A204.1 (cell line): ENCODE measurements around the gene LCOR.

Source experiments
- FAIRE-seq: peaks from 2 replicates; lab custom pipeline; 2012; peaks lifted over from hg19 to GRCh38; lab: Jason Lieb, UNC

LCOR gene

GRCh38 chr10:96890172-96890513 is 58.0 kb downstream of the LCOR start:
- no peak for FAIRE-seq

DNA sequence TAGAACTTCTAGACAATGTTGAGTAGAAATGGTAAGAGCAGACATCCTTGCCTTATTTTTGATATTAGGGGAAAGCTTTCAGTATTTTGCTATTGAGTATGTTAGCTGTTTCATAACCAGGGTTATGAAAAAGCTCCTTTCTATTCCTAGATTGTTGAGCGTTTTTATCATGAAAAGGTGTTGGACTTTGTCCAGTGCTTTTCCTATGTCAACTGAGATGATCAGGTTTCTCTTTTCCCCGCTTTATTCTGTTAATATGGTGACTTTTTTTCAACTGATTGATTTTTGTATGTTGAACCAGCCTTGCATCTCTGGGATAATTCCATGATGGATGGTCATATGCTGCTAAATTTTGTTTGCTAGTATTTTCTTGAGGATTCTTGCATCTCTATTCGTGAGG is 58.5 kb downstream of the LCOR start:
- no peak for FAIRE-seq

DNA sequence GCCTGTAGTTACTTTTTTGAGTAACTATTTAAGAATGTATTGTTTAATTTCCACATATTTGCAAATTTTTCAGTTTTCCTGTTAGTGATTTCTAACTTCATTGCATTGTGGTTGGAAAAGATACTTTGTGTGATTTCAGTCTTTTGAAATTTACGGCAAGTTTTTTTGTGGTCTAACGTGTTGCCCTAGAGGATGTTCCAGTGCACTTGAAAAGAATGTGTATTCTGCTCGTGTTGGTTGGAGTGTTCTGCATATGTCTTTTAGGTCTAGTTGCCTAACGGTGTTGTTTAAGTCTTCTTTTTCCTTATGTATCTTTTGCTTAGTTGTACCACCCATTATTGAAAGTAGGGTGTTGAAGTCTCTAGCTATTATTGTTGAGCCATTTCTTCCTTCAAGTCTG is 59.7 kb downstream of the LCOR start:
- FAIRE-seq = no peak

GRCh38 chr10:96895662-96896424 is 63.7 kb downstream of the LCOR start:
- no peak for FAIRE-seq

DNA sequence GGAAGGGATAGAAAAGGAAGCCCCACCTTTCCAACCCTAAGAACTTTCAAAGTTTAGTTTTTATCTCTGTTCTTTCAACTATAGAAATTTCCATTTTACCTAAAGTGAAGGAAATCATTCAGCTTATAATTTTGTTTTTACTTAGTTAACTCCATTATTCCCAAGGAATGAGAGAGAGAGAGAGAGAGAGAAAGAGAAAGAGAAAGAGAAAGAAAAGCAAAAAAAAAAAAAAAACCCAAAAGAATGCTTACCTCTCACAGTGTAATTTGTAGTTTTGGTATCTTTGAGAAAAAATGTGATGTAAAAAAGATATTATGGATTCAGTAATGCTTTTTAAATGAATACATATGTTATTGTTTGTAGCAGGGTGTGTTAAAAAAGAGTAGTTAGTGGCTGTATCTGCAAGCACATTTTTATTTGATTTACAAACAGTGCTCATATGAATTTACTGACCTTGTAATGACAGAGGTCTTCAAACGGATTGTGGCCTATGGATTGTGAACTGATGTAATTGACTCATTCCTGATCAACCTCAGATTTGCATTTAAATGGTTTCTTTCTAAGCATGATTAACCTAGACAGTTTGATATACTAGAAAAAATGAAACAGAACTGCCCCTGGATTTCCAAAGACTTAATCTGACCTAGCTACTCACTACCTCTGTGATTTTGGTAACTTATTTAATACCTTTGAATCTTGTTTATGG is 64.9 kb downstream of the LCOR start:
- FAIRE-seq = peak; percentile 75

DNA sequence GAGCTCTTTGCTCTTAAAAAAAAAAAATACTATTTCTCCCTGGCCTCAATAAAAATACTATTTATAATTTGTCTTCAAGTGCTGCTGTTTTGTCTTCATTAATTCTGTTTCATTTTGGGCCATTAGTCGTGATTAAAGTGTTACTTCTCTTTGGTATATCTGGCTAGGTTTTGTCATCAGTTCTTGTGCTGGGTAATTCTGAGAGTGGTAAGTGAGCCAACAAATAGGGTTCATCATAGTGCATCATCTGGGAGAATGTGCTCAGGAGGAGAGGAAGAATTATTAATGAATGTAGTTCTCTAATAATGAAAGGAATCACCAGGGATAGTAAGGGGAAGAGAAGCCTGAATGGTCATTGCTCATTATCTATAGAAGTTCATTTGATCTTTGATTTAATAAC is 70.0 kb downstream of the LCOR start:
- FAIRE-seq = no peak

GRCh38 chr10:96902731-96903358 is 70.7 kb downstream of the LCOR start:
- no peak for FAIRE-seq

DNA sequence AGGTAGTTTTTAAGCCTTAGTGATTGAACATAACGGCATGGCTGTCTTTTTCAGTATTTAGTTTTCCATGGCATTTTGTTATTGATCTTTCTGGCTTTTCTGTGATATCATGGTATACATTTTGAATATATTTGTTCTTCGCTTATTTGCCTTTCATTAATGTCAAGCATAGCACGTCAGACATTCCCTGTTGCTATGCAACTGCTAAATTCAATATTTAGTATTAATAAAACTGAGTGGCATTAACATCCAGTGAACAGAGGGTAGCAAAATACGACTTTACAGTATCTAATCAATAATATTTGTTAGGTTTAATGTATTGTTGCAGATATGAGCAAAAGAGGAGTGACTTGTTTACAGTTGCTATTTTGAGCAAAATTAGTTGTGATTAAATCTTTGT is 72.5 kb downstream of the LCOR start:
- FAIRE-seq = no peak

DNA sequence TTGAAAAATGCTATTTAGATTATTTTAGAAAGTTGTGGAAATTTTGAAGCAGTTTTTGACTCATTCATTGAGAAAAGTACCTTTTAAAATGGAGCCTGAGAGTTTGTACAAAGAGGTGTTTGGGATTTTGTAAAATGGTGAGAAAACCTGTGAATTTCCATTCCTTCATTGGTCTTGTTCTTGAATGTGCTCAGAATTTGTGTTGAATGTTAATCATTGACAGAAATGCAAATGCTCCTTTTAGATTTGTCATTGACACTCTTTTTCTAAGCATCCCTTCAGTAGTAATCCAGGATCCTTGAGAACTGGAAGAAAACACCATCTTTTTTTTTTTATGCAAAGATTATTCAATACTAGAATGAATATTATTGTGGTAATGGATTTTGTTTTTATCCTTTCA is 74.8 kb downstream of the LCOR start:
- FAIRE-seq = peak; percentile 58

DNA sequence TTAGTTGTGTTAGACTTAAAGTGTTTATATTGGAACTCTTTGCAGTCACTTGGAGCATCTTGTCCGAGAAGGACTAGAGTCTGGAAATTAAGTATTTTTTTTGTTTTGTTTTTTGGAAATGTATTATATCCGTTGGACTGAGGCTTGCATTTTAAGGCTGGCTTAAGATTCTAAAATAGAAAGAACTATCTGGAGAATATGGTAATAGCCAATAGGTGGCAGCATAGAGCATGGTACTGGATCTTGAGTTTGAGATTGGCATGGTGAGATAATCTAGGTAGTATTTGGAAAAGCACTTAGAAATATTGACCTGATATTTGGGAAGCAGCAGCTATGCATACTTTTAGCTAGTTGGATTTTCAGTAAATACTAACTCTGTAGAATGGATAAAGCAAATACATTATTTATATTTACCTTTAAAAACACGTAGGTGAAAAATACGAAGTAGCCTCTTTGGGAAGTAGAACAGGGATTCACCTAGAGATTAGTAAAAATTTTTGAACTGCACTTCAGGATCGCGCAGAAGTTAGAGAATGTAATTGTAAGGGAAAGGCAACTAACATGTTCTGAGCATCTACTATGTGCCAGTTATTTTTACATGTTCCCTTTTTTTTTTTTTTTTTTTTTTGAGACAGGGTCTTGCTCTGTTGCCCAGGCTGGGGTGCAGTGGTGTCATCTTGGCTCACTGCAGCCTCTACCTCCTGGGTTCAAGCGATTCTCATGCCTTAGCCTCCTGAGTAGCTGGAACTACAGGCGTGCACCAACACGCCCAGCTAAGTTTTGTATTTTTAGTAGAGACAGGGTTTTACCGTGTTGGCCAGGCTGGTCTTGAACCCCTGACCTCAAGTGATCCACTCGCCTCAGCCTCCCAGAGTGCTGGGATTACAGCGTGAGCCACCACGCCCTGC is 78.6 kb downstream of the LCOR start:
- FAIRE-seq = peak; percentile 97

DNA sequence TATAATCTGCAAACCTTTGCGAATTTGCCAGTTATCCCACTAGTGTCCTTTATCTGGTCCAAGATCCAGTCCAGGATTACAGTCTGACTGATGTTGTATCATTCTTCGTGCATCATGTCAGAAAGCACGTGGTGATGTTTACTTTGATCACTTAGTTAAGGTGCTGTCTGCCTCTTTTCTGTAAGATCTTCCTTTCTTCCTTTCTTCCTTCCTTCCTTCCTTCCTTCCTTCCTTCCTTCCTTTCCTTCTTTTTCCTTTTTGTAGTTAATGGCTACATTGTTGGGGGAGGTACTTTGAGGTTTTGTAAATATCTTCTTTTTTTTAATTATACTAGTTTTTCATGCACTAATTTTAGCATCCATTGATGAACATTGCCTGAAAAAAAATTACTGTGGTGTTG is 80.3 kb downstream of the LCOR start:
- no peak for FAIRE-seq

DNA sequence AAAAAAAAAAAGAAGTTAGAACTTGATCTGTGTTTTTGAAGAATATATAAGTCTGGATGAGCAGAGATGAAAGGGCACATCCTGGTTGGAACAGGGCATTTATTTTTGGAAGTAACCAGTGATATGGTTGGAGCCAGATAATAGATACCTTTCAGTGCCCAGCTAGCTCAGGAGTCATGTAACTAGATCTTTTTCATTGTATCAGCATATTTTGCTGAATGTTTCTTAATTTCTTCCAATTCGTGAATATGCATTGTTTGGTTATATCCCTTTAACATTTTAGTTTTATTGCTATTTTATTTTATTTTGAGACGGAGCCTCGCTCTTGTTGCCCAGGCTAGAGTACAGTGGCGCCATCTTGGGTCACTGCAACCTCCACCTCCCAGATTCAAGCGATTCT is 81.8 kb downstream of the LCOR start:
- no peak for FAIRE-seq

- FAIRE-seq = no peak
Measured at GRCh38 chr10:96917628-96918027, 85.5 kb downstream of the LCOR start.

- FAIRE-seq = no peak
Measured at GRCh38 chr10:96918214-96919002, 86.3 kb downstream of the LCOR start.

DNA sequence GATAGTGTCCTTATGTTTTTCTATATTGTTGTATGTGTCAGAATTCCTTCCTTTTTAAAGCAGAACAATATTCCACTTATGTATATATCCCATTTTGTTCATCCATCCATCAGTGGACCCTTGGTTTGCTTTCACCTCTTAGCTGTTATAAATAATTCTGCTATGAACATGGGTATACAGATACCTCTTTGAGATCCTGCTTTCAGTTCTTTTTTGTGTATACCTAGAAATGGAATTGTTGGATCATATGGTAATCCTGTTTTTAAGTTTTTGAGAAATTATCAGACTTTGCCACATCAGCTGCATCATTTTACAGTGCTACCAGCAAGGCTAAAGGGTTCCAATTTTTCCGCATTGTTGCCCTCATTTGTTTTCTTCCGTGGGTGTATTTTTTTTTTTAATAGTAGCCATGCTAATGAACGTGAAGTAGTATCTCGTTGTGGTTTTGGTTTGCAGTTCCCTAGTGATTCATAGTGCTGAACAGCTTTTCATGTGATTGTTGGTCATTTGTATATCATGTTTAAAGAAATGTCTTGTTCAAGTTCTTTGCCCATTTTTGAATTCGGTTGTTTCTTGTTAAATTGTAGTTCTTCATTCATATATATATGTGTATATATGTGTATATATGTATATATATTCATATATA is 87.8 kb downstream of the LCOR start:
- no peak for FAIRE-seq

GRCh38 chr10:96921655-96922054 is 89.6 kb downstream of the LCOR start:
- FAIRE-seq = no peak

DNA sequence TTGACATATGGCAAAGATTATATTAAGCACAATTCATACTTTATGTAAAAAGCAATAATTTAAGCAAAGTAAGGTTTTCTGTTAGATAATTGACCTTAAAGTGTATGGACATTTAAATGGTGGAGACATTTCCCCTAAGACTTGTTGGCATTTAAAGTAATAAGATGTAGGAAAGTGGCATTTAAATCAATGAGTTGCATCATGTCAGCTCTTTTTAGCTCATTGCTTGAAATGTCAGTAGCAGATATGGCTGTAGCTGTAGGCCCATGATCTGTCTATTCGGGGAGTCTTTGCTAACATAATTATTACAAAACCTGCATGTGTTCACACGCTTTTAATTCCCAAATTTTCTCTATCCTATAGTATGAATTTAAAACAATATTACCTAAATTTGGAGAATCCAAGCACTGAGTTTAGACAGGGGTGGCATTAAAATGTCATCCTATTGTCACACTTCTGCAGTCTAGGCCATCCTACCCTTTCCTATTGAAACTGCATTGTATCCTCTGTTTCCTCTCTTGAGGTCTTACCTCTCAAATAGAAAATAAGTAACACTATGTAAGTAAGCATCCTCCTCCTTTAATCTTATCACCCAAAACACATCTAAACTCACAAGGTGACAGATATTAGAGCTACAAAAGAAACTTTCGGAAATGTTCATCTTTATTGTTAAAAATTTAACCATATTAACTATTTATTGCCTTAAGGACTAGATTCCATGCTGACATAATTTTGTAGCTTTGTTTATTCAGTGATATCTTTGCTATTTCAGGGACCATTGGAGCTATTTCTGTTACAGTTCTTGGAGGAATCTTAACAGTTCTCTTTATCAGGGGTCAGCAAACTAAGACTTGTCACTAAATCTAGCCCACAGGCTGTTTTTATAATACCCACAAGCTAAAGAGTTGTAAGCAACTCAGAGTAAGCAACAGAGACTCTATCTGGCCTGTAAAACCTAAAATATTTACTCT is 91.2 kb downstream of the LCOR start:
- no peak for FAIRE-seq

DNA sequence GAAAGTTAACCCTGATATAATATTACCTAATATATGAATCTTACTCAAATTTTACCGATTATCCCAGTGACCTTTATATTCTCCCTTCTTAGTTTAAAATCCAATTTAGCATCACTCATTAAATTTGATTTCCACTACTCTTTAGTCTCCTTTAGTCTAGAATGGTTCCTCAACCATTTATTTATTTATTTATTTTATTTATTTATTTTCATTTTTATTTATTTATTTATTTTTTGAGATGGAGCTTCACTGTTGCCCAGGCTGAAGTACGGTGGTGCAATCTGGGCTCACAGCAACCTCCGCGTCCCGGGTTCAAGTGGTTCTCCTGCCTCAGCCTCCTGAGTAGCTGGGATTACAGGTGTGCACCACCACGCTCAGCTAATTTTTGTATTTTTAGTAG is 92.8 kb downstream of the LCOR start:
- peak; percentile 37 for FAIRE-seq

DNA sequence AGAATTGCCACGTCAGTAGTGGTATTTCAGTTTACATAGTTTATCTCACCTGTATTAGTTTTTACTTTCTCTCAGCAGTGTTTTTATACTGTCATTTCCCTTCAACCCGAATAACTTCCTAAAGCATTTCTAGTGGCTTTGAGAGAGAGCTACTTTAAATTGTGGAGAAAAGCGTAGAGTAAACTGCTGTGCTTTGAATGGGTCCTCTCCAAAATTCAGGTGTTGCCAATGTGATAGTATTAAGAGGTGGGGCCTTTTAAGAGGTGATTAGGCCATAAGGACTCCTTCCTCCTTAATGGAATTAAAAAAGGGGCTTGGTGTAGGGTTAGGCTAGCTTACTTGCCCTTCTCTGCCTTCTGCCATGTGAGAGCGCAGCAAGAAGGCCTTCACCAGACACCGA is 98.4 kb downstream of the LCOR start:
- FAIRE-seq = no peak

DNA sequence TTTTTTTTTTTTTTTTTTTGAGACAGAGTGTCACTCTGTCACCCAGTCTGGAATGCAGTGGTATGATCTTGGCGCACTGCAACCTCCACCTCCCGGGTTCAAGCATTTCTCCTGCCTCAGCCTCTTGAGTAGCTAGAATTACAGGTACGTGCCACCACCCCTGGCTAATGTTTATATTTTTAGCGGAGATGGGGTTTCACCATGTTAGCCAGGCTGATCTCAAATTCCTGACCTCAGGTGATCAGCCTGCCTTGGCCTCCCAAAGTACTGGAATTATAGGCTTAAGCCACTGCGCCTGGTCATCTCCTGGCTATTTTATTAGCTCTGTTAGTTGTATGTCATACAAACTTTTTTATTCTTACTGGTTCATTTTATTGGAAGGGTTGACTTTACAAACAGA is 103.0 kb downstream of the LCOR start:
- no peak for FAIRE-seq
